Psoas muscle (tissue), 8 donors: Measurements from ENCODE around the gene MYO1E. TPM values are rescaled to one million over a fixed set of nuclear protein-coding genes. Genes with fewer than 3 reads are reported as not detected.
A peak's percentile ranks its signal among the peaks of the same experiment; 100 is the strongest.

Source experiments
- ATAC-seq, 4 donors: fragments of 200-7000 bp; cut with Tn5 transposase; one replicate each; pipeline ENCODE4 v1.9.1; 2020; ENCODE audit warnings: moderate library complexity in 3 of 4, mild to moderate bottlenecking in 2 of 4
- DNase-seq, 2 donors: peaks; one replicate each; pipeline ENCODE4 v3.0.0-alpha.2; 2020
- H3K27ac ChIP-seq: fragments of 200-600 bp; one replicate; pipeline ENCODE4 v1.8.0; 2022
- H3K27me3 ChIP-seq, 3 donors: fragments of 200-600 bp in 1 of 3; one replicate each; pipeline versions ENCODE4 v1.6.1 to v1.8.0; 2013 to 2022; ENCODE audit warnings: low read length in 2 of 3, mild to moderate bottlenecking in 2 of 3, moderate library complexity in 1 of 3; ENCODE audit not compliant: insufficient read depth in 3 of 3
- H3K36me3 ChIP-seq, 2 donors: fragments of 200-600 bp in 1 of 2; one replicate each; pipeline versions ENCODE4 v1.6.1 to v1.8.0; 2013 to 2022; ENCODE audit warnings: low read depth in 1 of 2, mild to moderate bottlenecking in 1 of 2, moderate library complexity in 1 of 2; ENCODE audit not compliant: insufficient read depth in 1 of 2
- H3K4me1 ChIP-seq: fragments of 200-600 bp; one replicate; pipeline ENCODE4 v1.8.0; 2022
- H3K4me3 ChIP-seq: fragments of 200-600 bp; one replicate; pipeline ENCODE4 v1.8.0; 2022; ENCODE audit warnings: mild to moderate bottlenecking
- H3K9me3 ChIP-seq: fragments of 200-600 bp; one replicate; pipeline ENCODE4 v1.8.0; 2022
- WGBS, 3 donors: extraction: QIAGEN DNeasy Blood & Tissue Kit; methylation state at CpG; one replicate each; pipeline versions ENCODE4 v1.1.6 to v1.1.7; 2013; 5-methylcytosine and 5-hydroxymethylcytosine counted together
- intact Hi-C, 2 donors: fragments of 100-400 bp; cut with DNase I; formaldehyde crosslinking; loops; one replicate each; pipeline versions ENCODE4 v1.11.0 to v1.14.2; 2022
- polyA plus RNA-seq, 3 donors: library from polyadenylated mRNA; stranded (reverse); fragments of 200-250 nt; gene quantifications; one replicate each; pipeline ENCODE4 v1.2.3, GENCODE V29; 2013
- total RNA-seq, 4 donors: library from RNA; stranded (reverse); fragmentation: NEBNext Ultra II Directional in 2 of 4; extraction: Animal tissue kit (Norgen Biotek cat#: 25700) in 2 of 4; gene quantifications; one replicate each; pipeline versions ENCODE4 v1.2.1 to v1.2.4, GENCODE V29; 2021 to 2023
- TF ChIP-seq, protein P1 (sequence below): fragments of 200-600 bp; IDR thresholded peaks from one replicate; pipeline ENCODE4 v1.8.0; 2022; ENCODE audit warnings: antibody characterized with exemption
- donor health status: healthy with polysubstance abuse.
- donor health status: DM: no; HTN: no; CAD: no; lungs with moderate emphysema.
- donor health status: Bipolar disorder and iron deficiency.
- donor health status: healthy.
- donor health status: DM: yes; HTN: yes; CAD: no.
- donor health status: DM: no; HTN: no; CAD: no.
- donor health status: DM: no; HTN: no; CAD: no.
- donor health status: DM: yes; HTN: yes; CAD: no.

The MYO1E gene
- total and polyA plus RNA-seq, 7 donors = 10.0 to 53.7 (median 26.3) TPM

DNA sequence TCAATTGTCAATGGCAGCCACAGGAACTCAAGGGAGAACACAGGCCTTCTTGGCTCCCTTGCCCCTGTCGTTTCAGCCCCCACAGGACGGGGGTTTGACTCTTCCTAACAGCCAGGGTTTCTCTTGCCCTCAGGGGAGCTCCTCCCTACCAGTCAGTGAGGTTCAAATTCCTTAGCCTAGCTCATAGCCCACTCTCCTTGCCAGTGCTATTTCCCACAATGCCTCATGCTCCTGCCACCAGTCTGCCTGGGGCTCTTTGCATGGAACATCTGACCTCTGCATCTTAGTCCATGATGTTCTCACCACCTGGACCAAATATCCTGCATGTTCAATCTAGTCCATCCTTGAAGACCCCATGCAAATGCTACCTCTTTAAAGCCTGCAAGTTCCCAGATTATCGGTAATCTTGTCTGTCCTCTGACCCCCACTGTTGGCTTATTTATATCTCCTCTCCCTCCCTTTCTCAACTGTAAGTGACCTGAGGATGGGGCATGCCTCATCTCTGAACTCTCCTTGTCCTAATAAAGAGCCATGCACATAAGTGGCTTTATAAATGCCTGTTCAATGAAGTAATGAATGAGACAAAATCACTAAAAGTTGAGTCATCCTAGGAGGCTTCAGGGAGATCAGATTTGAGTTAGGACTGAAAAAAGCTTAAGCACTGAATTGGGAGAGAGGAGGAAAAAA, 78.0 kb downstream of the MYO1E start:
- TF ChIP-seq, protein P1, sequence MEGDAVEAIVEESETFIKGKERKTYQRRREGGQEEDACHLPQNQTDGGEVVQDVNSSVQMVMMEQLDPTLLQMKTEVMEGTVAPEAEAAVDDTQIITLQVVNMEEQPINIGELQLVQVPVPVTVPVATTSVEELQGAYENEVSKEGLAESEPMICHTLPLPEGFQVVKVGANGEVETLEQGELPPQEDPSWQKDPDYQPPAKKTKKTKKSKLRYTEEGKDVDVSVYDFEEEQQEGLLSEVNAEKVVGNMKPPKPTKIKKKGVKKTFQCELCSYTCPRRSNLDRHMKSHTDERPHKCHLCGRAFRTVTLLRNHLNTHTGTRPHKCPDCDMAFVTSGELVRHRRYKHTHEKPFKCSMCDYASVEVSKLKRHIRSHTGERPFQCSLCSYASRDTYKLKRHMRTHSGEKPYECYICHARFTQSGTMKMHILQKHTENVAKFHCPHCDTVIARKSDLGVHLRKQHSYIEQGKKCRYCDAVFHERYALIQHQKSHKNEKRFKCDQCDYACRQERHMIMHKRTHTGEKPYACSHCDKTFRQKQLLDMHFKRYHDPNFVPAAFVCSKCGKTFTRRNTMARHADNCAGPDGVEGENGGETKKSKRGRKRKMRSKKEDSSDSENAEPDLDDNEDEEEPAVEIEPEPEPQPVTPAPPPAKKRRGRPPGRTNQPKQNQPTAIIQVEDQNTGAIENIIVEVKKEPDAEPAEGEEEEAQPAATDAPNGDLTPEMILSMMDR = no peak
- Histone ChIP-seq H3K4me3 (peak overlapping the region; percentile 32), H3K9me3 (no peaks in the 10 kb centered on the region), H3K4me1 (peaks cover 37% of the 10 kb centered on the region), H3K27me3 (no peaks in the 10 kb centered on the region), H3K36me3 (no peaks in the 10 kb centered on the region), H3K27ac (peak overlapping the region; percentile 76)
- intact Hi-C loops = loop anchor here in 1 of 2 donors (5.0 kb wide), 1 partner anchor 78 kb away; the partner anchor contains the start of gene MYO1E
- WGBS, 3 donors = 37 to 47% (median 47%) methylated on average over 3 of the region's 3 CpGs
- ATAC-seq = peak; percentile 14 to 42 (median 33)
- DNase-seq = no peak

- WGBS, 3 donors = 68 to 81% (median 80%) methylated on average over 8 of the region's 8 CpGs
Observed at GRCh38 chr15:59292442-59293151, 80.1 kb downstream of the MYO1E start.

GRCh38 chr15:59291213-59291549, 81.5 kb downstream of the MYO1E start:
- Histone ChIP-seq H3K4me1 (peaks cover 27% of the 10 kb centered on the region), H3K4me3 (no peak overlapping the region), H3K9me3 (no peaks in the 10 kb centered on the region), H3K27ac (no peak overlapping the region), H3K36me3 (no peaks in the 10 kb centered on the region), H3K27me3 (no peaks in the 10 kb centered on the region)
- DNase-seq = no peak
- TF ChIP-seq, protein P1 = no peak
- 75 to 82% (median 79%) methylated on average over 3 of the region's 3 CpGs for WGBS, 3 donors
- intact Hi-C loops = no loop called here
- no peak for ATAC-seq

More at GRCh38 chr15:59292442-59293151, 80.1 kb downstream of the MYO1E start:
- TF ChIP-seq, protein P1 = no peak
- Histone ChIP-seq H3K9me3 (no peaks in the 10 kb centered on the region), H3K27ac (no peak overlapping the region), H3K27me3 (no peaks in the 10 kb centered on the region), H3K4me1 (peaks cover 31% of the 10 kb centered on the region), H3K36me3 (no peaks in the 10 kb centered on the region), H3K4me3 (no peak overlapping the region)
- DNase-seq (no peak), ATAC-seq (no peak)
- intact Hi-C loops = no loop called here

DNA sequence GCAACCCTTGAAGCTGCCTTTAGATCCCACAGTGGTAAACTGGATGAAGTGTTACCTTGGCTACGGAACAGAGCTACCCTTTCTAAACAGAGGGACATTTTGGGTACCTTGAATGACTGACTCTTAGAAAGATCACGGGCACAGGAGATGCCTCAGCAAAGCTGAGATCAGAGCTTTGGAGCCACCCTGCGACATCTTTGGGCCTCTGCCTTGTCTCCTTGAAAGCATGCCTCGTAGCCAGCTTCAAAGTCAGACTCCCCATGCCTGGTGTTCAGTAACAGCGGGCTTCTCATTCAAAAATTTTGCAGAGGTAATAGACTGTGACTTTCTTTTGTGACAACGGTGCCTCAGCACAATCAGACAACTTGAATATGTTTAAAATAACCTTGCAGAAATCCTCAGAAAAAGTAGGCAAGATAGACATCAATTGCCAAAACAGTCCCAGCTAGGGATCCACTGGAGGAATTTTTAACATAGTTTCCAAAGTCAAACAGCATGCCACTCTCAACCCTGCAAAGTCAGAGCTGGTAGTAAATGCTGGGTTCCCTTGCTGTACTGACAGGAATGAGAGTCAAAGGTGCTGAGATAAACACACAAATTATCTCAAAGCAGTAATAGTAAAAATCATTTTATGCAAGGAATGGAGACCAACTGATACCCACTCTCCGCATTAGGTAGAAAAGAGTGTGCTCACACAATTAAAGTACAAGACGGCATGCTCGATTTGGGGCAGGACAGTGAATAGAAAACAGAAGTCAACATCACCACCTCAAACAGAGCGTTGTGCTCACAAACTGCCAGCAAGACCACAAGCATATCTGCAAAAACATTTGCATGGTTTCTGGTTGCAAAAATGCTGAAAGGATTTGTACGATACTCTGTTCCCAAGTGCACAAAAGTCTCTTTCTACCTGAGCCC, 82.1 kb downstream of the MYO1E start:
- Histone ChIP-seq H3K4me1 (peaks cover 21% of the 10 kb centered on the region), H3K27me3 (no peaks in the 10 kb centered on the region), H3K9me3 (no peaks in the 10 kb centered on the region), H3K4me3 (no peak overlapping the region), H3K36me3 (no peaks in the 10 kb centered on the region), H3K27ac (no peak overlapping the region)
- ATAC-seq (no peak), DNase-seq (no peak)
- 48 to 62% (median 52%) methylated on average over 11 of the region's 11 CpGs for WGBS, 3 donors
- intact Hi-C loops = no loop called here
- TF ChIP-seq, protein P1 = no peak
